ENCODE measurements around the gene IL37.

GRCh38 chr2:112864072-112864471, 46.9 kb upstream of the IL37 start:
- TF ChIP-seq, protein P1, sequence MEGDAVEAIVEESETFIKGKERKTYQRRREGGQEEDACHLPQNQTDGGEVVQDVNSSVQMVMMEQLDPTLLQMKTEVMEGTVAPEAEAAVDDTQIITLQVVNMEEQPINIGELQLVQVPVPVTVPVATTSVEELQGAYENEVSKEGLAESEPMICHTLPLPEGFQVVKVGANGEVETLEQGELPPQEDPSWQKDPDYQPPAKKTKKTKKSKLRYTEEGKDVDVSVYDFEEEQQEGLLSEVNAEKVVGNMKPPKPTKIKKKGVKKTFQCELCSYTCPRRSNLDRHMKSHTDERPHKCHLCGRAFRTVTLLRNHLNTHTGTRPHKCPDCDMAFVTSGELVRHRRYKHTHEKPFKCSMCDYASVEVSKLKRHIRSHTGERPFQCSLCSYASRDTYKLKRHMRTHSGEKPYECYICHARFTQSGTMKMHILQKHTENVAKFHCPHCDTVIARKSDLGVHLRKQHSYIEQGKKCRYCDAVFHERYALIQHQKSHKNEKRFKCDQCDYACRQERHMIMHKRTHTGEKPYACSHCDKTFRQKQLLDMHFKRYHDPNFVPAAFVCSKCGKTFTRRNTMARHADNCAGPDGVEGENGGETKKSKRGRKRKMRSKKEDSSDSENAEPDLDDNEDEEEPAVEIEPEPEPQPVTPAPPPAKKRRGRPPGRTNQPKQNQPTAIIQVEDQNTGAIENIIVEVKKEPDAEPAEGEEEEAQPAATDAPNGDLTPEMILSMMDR (IDR thresholded peaks at IDR 0.05) = no peak
- no peak for TF ChIP-seq POLR2A (IDR thresholded peaks at IDR 0.05)
